Fibroblast of the conjunctiva (primary cell): Measurements from ENCODE around the gene SRGAP2B.
"Not testable (repeated sequence)": the region's sequence is repeated elsewhere in the genome, so short reads cannot be mapped to it uniquely, and the experiment has no call there.

ENCODE experiments used
- DNase-seq: peaks from one replicate; pipeline ENCODE4 v3.0.0-alpha.2; 2010; ENCODE audit warnings: low read depth

SRGAP2B gene

GRCh38 chr1:145095284-145096057 is at the start of gene SRGAP2B, which contains the start of gene FAM72D:
Gene SRGAP2B (minus strand): TSS chr1:145095328. CDS start chr1:145092901, 2,427 bp downstream.
Gene FAM72D (plus strand): TSS chr1:145095974. CDS start chr1:145096848, 874 bp downstream.
- not testable (repeated sequence) for DNase-seq

- not testable (repeated sequence) for DNase-seq
Measured at GRCh38 chr1:145144264-145144913, 49.3 kb upstream of the SRGAP2B start.

GRCh38 chr1:145140549-145140948 is 45.4 kb upstream of the SRGAP2B start:
- DNase-seq: not testable (repeated sequence)

GRCh38 chr1:145134476-145134875 is 39.3 kb upstream of the SRGAP2B start:
- not testable (repeated sequence) for DNase-seq

GRCh38 chr1:145128697-145129469 is 33.8 kb upstream of the SRGAP2B start:
- DNase-seq: not testable (repeated sequence)

GRCh38 chr1:145127144-145127543 is 32.0 kb upstream of the SRGAP2B start:
- not testable (repeated sequence) for DNase-seq

GRCh38 chr1:145125112-145125511 is 30.0 kb upstream of the SRGAP2B start:
- not testable (repeated sequence) for DNase-seq

- DNase-seq: not testable (repeated sequence)
Measured at GRCh38 chr1:145123992-145124641, 29.0 kb upstream of the SRGAP2B start.

GRCh38 chr1:145123062-145123395 is 27.9 kb upstream of the SRGAP2B start:
- not testable (repeated sequence) for DNase-seq

GRCh38 chr1:145122344-145123061 is 27.4 kb upstream of the SRGAP2B start:
- DNase-seq: not testable (repeated sequence)

- not testable (repeated sequence) for DNase-seq
Measured at GRCh38 chr1:145119842-145120241, 24.7 kb upstream of the SRGAP2B start.

GRCh38 chr1:145115587-145116493 is 20.7 kb upstream of the SRGAP2B start:
- not testable (repeated sequence) for DNase-seq

GRCh38 chr1:145114560-145115057 is 19.5 kb upstream of the SRGAP2B start:
- DNase-seq: not testable (repeated sequence)

GRCh38 chr1:145112703-145113102 is 17.6 kb upstream of the SRGAP2B start:
- DNase-seq: not testable (repeated sequence)

GRCh38 chr1:145111674-145112073 is 16.5 kb upstream of the SRGAP2B start:
- DNase-seq: not testable (repeated sequence)

- not testable (repeated sequence) for DNase-seq
Measured at GRCh38 chr1:145103294-145103693, 8.2 kb upstream of the SRGAP2B start.

- not testable (repeated sequence) for DNase-seq
Measured at GRCh38 chr1:145101725-145102124, 6.6 kb upstream of the SRGAP2B start.

- DNase-seq: not testable (repeated sequence)
Measured at GRCh38 chr1:145094655-145095211, 395 bp downstream of the SRGAP2B start.

- not testable (repeated sequence) for DNase-seq
Measured at GRCh38 chr1:145093517-145094149, 1.5 kb downstream of the SRGAP2B start.
